Fibroblast of peridontal ligament (primary cell): Measurements from ENCODE around the gene NSD1.
"Not testable (repeated sequence)": the region's sequence is repeated elsewhere in the genome, so short reads cannot be mapped to it uniquely, and the experiment has no call there.

ENCODE experiments used
- DNase-seq: peaks from one replicate; pipeline ENCODE4 v3.0.0-alpha.2; 2010; ENCODE audit errors: extremely low read depth

The NSD1 gene

DNA sequence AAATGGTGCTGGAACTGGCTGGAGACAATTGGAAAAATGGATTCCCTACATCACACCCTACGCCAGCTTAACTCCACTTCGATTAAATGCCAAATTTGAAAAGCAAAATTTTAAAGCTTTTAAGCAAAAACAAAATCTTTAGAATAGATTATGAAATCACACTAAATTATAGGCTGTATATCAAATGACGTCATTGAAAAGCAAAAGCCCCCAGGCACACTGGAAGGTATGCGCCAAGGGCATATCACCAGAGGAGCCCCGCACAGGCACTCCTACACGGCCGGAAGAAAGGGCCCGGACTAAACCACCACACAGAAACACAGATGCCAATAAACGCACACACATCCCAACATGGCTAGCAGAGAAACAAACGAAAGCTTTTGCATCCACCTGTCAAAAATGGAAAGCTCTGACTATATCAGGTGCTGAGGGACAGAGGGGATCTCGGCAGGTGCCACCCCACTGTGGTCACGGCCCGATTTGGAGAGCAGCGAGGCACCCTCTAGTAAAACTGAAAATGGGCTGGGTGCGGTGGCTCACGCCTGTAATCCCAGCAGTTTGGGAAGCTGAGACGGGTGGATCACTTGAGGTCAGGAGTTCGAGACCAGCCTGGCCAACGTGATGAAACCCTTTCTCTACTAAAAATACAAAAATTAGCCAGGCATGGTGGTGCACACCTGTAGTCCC, 195.1 kb downstream of the NSD1 start:
- DNase-seq, result no peak

DNA sequence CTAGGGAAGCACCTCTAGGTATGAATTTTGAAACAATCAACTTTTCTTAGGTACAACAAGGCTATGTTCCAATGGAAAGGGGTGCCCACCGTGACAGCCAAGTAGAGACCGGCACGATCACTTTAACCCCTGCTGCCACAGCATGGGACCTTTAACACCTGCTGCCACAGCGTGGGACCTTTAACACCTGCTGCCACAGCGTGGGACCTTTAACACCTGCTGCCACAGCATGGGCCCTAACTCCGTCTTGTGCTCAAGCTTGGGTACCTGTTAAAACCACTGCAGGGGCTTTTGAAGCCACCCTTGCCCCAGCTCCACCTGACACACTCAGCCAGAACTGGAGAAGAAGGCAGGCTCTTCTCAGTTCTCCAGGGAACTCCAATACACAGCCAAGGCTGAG, 196.3 kb downstream of the NSD1 start:
- DNase-seq, result no peak

DNA sequence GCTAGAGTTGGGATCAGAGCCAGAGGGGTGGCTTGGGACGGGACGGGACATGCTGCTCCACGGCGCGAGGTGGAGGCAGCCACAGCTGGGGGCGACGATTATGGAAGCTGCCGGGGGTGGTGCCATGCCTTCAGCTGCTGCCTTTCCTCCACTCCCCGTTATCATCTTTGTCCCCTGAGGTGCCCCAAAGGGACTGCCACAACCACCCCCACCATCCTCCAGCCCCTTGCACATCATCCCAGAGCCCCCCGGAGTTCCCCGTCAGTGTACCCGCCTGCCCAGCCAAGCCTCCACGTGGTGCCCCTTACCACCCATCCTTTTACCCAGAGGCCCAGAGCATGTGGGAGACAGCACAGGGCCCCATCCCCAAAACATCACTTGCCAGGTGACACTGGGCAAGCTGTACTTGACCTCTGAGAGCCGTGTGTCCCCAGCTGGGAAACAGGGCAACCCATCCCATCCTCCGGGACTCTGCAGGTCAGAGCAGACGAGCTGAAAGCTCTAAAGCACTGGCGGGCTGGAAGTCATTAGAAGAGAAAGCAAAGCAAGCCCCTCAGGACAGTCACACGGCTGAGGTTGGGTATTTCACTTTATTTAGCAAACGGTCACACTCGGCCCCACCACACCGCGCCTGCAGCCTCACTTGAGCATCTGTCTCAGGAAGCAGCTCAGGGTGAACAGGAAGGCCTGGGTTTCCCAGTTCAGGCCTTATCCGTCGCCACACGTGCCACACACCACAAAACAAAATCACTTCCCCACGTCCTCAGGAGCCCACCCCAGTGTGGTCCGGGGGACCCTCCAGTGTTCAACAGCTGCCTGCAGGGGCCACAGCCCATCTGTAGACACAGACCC, 197.6 kb downstream of the NSD1 start:
- no peak for DNase-seq

DNA sequence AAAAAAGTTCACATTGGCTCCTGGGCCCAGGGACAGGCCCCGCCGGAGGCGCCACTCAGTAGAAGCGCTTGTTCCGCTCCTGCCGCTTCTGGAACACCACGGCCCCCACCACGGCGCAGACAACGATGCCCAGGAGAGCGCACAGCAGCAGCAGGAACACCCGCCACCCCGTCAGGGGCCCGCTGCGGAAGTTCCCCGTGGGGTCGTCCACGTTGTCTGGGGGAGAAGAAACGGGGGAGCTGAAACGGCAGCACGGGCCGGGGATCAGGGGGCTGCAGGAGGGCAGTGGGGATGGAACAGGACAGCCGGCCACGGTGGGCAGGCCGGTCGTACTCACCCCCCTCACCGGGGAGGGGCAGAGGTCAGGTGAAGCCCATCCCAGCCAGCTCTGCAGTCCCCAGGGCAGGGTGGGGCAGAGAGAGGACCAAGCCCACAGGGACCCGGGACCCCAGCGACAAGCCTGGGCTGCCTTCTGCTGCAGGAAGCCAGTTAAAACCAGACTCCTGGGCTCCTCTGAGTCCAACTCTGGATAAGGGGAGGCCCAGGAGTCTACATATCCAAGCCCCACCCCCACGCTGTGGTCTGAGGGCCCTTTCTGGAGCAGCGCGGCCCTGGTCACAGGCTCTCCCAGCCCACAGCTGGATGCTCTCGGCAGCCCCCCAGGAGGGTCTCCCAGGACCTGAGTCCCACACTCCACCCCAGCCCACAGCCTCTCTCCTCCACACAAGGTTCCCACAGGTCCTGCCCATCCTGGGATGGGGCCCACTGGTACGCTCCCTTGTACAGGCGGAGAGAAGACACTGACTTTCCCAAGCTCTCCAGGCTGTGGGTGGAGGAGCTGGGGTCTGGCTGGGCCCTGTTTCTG, 198.7 kb downstream of the NSD1 start:
- DNase-seq, result no peak

DNA sequence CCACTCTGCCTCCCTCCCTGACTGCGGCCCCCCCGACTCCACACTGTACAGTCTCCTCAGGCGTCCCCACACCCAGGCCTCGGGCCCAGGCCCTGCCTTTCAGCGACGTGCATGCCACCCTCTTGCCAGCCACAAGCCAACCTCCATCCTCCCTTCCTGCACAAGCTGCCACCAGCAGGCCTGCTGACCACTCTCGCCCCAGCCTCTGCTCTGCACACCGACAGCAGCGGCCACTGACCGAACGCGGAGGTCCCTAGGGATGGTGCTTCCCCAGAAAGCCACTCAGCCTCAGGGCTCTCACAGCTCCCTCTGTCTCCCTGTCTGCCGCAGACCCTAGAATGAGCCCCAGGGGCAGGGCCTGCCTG, 199.3 kb downstream of the NSD1 start:
- no peak for DNase-seq

DNA sequence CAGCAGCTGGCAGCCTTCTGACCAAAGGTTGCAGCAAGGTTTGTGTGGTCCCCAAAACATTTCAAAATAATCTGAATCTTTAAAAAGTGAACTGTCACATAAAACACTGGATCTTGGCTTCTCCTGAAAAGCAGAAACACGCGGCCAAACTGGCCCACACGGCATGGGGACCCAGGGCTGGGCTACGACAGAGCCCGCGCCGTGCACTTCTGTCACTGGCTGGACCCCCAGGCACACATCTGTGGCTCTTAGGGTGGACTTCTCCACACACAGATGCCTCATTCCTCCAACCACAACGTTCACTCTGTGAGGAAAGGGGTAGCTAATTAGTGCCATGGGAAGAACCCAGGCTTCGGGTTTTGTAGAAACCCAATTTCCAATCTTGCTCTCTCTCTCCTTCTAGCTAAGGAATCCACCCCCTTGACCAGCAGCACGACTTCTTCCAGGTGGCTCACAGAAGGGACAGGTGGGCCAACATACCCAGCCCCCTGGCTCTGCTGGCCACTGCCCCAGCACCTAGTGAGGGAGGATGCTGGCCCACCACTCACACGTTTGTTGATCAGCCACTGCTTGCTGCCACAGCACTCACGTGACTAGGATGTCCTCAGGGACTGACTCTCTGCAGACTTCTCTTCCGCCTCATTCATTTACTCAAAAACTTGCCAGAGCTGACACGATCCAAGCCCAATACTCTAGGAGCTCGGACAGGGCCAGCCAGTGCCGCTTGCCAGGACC, 200.0 kb downstream of the NSD1 start:
- no peak for DNase-seq

DNA sequence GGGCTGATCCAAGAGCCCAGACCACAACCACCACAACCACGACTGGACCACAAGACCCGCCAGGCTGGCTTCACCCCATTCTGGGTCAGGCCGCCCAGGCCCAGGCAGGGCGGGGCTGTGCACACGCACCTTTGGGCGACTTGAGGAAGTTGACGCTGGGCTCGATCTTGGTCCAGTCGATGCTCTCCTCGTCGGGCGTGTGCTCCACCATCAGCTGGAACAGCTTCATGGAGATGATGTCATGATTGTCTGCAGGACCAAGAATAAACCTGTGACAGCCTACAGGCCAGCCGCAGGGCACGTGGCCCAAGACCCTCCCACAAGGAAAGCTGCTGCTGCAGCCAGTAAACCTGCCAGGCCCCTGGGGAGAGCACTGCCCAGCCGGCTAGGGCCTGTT, 200.6 kb downstream of the NSD1 start:
- no peak for DNase-seq

DNA sequence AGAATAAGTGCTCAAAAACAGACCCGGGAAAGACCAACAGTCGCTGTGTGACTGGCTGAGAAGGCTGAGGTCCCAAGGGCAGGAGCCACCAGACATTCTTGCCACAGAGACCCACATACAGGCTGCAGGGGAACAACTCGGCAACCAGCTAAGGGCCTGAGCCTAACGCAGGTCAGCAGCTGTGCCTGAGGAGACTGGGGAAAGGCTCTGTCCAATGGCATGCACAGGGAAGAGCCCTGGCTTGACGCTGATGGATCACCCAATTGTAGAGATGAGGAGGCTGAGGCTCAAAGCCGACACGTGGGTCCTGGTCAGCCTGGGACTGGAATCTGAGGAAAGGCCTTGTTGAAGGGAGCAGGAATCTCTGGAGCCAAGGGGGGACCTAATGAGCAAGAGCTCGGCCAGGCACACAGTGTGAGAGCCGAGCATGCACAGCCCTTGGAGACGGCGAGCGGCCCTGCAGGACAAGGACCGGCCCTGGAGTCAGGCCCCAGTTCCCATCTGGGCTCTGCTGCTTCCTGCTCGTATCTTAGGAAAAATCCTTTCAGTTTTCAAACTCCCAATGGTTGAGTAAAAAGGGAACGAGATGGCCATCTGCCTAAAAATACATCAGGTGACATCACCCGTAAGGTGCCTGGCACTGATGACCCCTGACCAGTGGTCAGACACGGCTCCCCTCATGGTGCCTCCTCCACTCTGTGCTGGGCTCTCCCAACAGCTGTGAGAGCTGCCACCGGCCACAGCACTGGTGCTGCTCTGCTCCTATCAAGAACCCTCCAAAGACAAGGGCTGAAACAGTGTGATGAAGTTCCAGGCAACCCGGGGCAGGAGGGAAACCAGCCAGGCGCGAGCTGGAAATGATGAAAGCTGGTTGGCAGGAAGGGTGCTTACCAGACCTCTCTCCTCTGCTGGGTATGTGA, 201.5 kb downstream of the NSD1 start:
- DNase-seq, result no peak

DNA sequence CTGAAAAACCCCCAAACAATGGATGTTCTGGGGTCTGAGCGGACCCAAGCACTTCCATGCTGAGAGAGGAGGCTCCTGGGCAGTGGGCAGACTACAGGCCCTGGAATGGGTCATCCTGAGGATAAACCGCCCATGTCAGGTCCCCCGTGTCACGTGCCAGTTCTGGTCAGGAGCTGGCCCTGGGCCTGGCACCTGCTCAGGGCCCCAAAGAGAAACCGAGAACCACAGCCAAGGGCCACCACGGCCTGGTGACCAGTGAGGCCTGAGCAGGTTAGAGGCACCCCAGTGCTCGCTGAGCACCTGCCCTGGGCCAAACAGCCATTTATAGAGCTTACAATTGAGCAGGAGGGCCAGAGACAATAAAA, 202.1 kb downstream of the NSD1 start:
- no peak for DNase-seq

DNA sequence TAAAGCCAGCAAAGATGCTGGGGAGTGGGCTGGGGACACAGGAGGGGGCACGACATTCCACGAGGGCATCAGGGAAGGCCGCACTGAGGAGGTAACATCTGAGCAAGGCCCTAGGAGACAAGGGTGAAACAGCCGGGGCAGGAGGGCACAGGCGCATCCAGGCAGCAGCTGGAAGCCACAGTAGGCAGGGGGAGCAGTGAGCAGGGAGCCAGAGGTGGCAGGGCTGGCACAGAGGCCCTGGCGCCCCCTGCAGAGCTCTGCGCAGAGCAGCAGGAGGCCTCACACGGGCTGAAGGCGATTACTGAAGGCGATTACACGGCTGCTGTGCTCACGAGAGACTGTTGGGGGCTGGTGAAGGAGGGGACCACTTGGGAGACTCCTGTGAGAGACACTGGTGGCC, 202.5 kb downstream of the NSD1 start:
- no peak for DNase-seq

DNA sequence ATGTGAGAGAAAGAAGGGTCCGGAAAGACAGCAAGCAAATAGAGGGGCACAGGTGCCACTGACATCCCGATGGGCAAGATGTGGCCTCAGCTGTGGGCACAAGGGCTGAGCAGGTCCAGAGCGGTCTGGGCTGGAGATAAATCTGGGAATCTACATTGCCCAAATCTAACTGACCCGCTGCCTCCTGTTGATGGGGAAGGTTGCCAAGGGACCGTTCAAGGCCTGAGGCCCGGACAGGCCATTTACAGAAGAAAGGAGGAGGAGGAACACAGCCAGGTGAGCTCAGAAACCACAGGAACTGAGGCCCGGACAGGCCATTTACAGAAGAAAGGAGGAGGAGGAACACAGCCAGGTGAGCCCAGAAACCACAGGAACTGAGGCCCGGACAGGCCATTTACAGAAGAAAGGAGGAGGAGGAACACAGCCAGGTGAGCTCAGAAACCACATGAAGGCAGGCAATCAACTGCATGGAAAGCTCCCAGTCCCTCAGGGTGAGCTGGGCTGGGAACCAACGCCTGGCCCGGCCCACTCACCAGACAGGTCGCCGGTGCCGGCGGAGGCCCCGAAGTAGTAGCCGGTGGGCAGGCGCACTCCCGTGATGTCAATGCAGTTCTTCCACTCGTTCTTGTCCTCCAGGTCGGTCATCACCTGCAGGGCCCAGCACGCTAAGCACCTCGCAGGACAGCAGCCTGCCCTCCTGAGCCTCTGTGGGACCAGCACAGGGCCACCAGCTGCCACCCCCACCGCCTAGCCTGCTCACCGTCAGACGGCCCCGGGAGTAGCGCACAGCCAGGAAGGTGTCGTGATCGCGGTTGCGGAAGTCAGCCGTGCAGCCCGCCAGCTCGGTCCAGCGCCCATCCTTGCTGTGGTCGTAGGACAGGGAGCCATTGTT, 203.3 kb downstream of the NSD1 start:
- DNase-seq, result no peak

DNA sequence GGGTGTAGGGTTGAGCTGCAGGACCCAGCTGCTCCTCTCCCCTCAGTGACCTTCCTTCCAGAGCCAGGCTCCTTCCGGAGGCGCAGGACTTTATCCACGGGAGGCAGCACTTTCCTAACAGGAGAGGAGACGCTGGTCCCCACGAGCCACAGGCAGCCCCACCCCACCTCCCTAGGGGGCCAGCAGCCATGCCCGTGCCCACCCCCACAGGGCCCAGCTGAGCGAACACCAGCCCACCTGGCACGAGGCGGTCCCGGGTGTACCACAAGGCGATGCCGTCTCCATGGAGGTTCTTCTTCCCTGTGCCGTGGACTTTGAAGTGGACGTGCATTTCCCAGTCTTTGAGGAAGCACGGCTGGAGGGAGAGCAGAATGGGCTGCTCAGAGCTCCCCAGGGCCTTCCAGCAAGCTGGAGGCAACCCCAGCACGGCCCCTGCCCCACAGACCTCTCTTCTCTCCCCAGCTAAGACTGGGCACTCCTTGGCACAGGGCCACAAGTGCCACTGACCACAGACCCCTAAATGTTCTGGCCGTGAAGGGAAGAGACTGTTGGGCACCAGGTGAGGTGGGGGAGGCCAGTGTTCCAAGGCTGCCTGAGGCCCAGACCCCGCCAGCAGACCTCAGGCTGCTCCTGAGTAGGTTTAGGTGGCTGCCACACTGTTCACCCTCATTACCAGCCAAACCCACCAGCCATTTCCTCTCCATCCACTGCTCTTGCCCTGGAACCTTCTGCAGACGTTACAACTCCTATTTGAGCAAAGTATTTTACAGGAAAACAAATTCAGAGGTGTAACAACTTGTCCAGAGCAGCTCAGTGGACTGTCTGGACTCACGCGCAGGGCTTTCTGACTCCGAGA, 204.9 kb downstream of the NSD1 start:
- DNase-seq, result no peak

DNA sequence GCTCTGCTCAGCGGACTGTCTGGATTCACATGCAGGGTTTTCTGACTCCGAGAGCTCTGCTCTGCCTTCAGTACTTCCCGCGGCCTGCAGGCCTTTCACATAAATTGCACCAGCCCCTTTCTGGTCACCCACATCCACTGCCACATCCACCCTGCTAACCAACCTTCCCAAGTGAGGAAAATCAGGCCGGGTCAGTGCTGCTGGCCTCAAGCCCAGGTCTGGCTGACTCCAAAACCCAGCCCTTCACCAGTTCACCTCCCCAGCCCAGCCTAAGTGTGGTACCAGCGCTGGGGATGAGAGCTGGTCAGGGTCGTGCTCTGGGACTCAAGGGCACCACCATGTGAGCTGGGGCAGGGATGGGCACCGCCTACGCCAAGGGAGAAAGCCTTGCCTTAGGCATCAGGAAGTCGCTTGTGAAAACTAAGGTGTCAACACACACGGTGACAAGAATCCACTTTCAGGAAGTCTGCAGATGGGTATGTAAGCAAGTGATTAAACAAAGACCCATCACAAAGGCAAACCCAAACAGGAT, 205.6 kb downstream of the NSD1 start:
- DNase-seq, result no peak

DNA sequence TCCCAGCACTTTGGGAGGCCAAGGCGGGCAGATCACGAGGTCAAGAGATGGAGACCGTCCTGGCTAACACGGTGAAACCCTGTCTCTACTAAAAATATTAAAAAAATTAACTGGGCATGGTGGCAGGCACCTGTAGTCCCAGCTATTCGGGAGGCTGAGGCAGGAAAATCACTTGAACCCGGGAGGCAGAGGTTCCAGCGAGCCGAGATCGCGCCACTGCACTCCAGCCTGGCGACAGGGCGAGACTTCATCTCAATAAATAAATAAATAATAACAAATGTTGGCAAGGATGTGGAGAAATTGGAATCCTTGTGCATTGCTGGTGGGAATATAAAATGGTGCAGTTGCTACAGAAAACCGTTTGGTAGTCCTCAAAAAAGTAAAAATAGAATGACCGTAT, 209.4 kb downstream of the NSD1 start:
- DNase-seq, result not testable (repeated sequence)

DNA sequence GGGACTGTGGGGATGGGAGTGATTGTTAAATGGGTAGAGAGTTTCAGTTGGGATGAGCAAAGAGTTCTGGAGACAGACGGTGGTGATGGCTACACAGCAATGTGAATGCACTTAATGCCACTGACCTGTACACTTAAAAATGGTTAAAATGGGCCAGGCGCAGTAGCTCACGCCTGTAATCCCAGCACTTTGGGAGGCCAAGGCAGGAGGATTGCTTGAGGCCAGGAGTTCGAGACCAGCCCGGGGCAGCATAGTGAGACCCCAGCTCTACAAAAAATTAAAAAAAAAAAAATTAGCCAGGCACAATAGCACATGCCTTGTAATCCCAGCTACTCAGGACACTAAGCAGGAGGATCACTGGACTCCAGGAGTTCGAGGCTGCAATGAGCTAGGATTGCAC, 210.2 kb downstream of the NSD1 start:
- DNase-seq, result no peak

DNA sequence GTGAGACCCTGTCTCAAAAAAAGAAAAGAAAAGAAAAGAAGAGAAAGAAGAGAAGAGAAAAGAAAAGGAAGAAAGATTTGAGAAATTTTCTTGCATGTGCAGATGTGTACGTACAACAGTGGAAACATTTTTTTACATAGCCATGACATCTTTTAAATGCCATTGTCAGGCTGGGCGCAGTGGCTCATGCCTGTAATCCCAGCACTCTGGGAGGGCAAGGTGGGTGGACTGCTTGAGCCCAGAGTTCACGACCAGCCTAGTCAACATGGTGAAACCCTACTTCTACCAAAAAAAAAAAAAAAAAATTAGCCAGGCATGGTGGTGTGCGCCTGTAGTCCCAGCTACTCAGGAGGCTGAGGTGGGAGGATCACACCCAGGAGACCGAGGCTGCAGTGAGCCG, 211.3 kb downstream of the NSD1 start:
- DNase-seq, result no peak

DNA sequence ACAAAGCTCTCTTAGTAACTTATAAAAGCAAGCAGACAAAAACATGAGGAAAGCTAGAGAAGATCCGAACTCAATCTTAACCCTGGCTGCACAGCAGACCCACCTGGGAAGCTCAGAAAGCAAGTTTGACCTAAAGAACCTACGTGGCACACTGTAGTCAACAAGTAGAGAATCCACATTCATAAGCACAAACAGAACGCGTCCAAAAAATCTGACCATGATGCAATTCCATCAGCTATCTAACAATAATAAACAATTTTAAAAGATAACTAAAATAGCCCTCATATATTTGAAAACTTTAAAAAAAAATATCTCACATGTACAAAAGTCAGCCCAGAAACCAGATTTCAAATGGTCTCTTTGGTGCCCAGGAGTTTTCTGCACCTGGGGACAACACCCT, 213.2 kb downstream of the NSD1 start:
- no peak for DNase-seq

DNA sequence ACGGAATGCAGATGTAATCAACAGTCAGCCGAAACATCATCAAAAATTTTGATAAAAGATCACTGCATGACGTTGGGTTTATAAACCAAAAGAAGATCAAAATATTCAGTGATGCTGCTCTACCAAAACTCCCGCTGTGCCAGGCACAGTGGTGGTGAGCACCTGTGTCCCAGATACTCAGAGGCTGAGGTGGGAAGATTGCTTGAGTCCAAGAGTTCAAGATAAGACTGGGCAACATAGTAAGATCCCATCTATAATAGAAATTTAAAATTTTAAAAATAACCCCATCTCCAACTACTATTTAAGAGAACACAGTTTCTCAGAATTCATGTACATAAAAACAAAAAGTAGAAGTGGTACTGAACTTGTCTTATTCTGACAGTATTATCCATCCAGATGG, 214.1 kb downstream of the NSD1 start:
- no peak for DNase-seq

DNA sequence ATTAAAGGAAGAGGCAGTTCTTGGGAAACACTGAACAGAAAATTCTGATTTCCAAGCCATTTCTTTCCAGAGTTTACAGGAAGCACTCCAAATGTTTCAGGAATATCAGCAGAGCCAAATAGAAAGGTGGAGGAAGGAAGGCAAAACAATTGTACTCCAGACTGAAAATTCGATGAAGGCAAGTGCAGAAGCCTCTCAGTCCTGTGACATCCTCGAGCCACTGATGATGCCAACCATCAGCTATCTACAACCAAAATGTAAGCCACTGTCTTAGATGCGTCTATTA, 215.7 kb downstream of the NSD1 start:
- no peak for DNase-seq
